Activated CD4-positive, alpha-beta T cell treated with anti-CD3 and anti-CD28 coated beads, Interleukin-2, amount 10 ng/mL, durations not matched to agents 7 days and 5 days (primary cell): Measurements from ENCODE around the gene HAND2. TPM values are rescaled to one million over a fixed set of nuclear protein-coding genes. Genes with fewer than 3 reads are reported as not detected.

Experiments used
- CTCF ChIA-PET: fragments of 350-600 bp; sonication (Branson Sonifier 250); formaldehyde crosslinking; loops from one replicate; lab custom pipeline; 2021; ENCODE audit warnings: antibody characterized with exemption; lab: Charles Lee
- POLR2A ChIA-PET: fragments of 350-600 bp; sonication (Branson Sonifier 250); formaldehyde crosslinking; loops from one replicate; lab custom pipeline; 2021; ENCODE audit warnings: antibody characterized with exemption; lab: Charles Lee
- DNase-seq: peaks from one replicate; pipeline ENCODE4 v3.0.0-alpha.2; 2020
- H3K27ac Mint-ChIP-seq: one replicate; pipeline ENCODE4 v1.8.0; 2021; ENCODE audit warnings: mild to moderate bottlenecking, moderate library complexity, mixed read lengths
- H3K27me3 Mint-ChIP-seq: one replicate; pipeline ENCODE4 v1.8.0; 2021; ENCODE audit warnings: mixed read lengths
- H3K36me3 Mint-ChIP-seq: one replicate; pipeline ENCODE4 v1.8.0; 2021; ENCODE audit warnings: low read depth, mixed read lengths
- H3K4me1 Mint-ChIP-seq: one replicate; pipeline ENCODE4 v1.8.0; 2021; ENCODE audit warnings: mixed read lengths
- H3K4me3 Mint-ChIP-seq: one replicate; pipeline ENCODE4 v1.8.0; 2021; ENCODE audit warnings: mild to moderate bottlenecking, moderate library complexity, mixed read lengths
- H3K9me3 Mint-ChIP-seq: one replicate; pipeline ENCODE4 v1.8.0; 2021; ENCODE audit warnings: mixed read lengths
- total RNA-seq, 2 experiments: library from RNA; stranded (reverse); gene quantifications; one replicate each; pipeline ENCODE4 v1.2.3, GENCODE V29; 2021

Gene HAND2
- not detected for total RNA-seq

DNA sequence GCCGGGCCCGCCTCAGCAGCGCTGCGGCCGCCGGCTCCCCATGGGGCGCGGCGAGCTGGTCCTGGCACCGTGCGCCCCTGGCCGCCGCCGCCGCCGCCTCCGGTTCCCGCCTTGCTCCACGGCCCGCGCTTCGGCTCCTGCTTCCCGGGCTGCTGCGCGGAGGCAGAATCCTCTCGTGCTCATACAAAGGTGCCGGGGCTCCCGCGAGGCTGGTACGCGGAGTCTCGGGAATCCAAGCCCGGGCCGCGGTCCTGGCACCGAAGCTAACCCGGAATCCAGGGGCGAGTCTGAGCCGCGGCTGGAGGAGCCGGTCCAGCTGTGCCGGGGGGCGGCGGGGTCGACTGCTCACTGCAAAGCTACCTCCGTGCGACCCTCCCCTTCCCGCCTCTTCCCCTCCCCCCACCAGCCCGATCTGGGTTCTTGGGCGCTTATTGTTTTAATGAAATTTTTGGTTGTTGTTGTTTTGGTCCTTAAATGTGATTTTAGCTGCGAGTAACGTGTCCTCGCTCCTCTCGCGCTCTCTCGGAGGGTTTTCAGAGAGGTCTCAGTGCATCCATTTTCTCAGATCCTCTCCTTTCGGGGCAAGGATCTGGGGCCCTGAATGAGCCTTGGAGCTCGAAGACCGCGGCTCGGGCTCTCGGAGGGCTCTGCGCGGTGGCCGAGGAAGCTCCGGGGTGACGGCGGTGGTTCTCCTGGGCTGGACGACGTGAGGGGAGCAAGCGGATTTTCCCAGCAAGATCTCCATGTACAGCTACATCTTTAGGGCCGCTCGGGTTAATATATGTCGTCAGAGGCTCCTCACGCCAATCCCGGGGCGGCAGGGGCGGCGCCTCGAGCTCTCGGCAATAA, at the start of gene HAND2:
Gene HAND2 (minus strand): TSS at position 753 of the 849 bp plus-strand sequence. CDS start 940 bp downstream, outside the sequence.
- no peak for DNase-seq
- peak within 1 kb of the TSS; percentile 55 for H3K27ac Mint-ChIP-seq
- H3K9me3 Mint-ChIP-seq, result peaks cover 5% of the 10 kb centered on the region
- peaks cover 11% of the 10 kb centered on the region for H3K4me1 Mint-ChIP-seq
- peak within 1 kb of the TSS; percentile 48 for H3K4me3 Mint-ChIP-seq
- ChIA-PET POLR2A (no interaction called here), CTCF (interaction anchor here (1.2 kb wide), 1 partner anchor 12 kb away, joined by 4 read pairs; no protein-coding TSS in a partner anchor)
- peaks cover 9% of the 10 kb centered on the region for H3K36me3 Mint-ChIP-seq
- H3K27me3 Mint-ChIP-seq, result peaks cover 86% of the 10 kb centered on the region

- DNase-seq, result no peak
These were observed 48.9 kb upstream of the HAND2 start for GRCh38 chr4:173578956-173579355.

DNA sequence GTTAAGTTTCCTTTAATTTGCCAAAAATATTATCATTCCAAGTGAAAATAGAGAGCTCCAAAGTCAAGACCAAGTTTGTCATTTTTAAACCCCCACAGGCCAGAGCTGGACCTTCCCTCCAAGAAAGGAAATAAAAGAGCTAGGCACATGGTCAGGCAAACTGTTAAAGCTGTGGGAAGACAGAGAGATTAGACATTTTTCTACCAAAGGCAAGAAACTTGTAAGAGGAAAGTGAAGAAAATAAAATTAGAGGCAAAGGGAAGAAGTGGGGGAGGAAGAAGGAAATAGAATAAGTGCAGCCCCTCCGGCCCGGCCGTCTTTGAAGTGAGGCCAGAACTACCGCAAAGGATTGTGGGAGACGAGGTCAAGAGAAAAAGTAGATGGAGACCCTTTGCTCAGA, 47.9 kb upstream of the HAND2 start:
- Mint-ChIP-seq H3K4me1 (no peaks in the 10 kb centered on the region), H3K36me3 (no peaks in the 10 kb centered on the region), H3K9me3 (no peaks in the 10 kb centered on the region), H3K4me3 (no peak overlapping the region), H3K27ac (no peak overlapping the region), H3K27me3 (peaks cover 6% of the 10 kb centered on the region)
- DNase-seq, result no peak
- POLR2A ChIA-PET, result interaction anchor here (0.6 kb wide), 1 partner anchor 1039 kb away, joined by 3 read pairs; no protein-coding TSS in a partner anchor
- CTCF ChIA-PET, result no interaction called here

More at GRCh38 chr4:173578956-173579355, 48.9 kb upstream of the HAND2 start:
- no peak overlapping the region for H3K4me3 Mint-ChIP-seq
- H3K36me3 Mint-ChIP-seq, result no peaks in the 10 kb centered on the region
- ChIA-PET CTCF (no interaction called here), POLR2A (no interaction called here)
- H3K27me3 Mint-ChIP-seq, result peaks cover 3% of the 10 kb centered on the region
- no peaks in the 10 kb centered on the region for H3K4me1 Mint-ChIP-seq
- H3K9me3 Mint-ChIP-seq, result no peaks in the 10 kb centered on the region
- no peak overlapping the region for H3K27ac Mint-ChIP-seq

DNA sequence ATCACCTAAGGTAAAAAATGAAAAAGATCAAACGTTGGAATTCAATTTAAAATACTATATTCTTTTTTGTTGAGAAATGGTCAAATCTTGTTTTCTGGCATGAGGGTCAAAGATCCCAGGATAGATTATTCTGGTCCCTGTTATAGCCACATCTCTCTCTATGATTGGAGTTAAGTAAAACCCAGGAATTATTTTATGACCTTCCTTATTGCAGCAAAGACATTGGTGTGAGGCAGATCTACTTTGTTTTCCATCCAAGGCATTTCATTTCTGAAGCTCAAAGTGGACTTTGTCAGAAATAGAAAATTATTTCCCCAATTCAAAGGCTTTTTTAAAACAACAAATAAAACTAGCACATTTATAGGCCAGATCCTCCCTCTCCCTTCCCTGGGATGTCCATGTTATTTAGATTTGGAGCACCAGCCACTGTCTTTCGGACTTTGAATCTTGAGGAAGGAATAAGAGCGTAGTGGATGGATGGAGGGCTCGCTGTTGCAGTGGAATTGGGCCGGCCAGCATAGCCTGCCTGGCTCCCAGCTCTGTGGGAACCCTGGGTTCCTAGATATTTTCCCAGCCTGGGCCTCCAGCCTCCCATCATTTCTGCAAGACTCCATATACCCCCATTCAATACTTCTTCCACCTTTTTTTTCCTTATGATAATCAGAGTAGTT, 45.6 kb upstream of the HAND2 start:
- Mint-ChIP-seq H3K27ac (no peak overlapping the region), H3K4me3 (no peak overlapping the region), H3K9me3 (no peaks in the 10 kb centered on the region), H3K4me1 (no peaks in the 10 kb centered on the region), H3K27me3 (peaks cover 5% of the 10 kb centered on the region), H3K36me3 (no peaks in the 10 kb centered on the region)
- ChIA-PET POLR2A (no interaction called here), CTCF (no interaction called here)
- no peak for DNase-seq

- no peaks in the 10 kb centered on the region for H3K9me3 Mint-ChIP-seq
- CTCF ChIA-PET, result no interaction called here
- POLR2A ChIA-PET, result no interaction called here
- H3K4me1 Mint-ChIP-seq, result no peaks in the 10 kb centered on the region
- H3K27ac Mint-ChIP-seq, result no peak overlapping the region
- no peak for DNase-seq
- H3K27me3 Mint-ChIP-seq, result peaks cover 5% of the 10 kb centered on the region
- H3K36me3 Mint-ChIP-seq, result no peaks in the 10 kb centered on the region
- no peak overlapping the region for H3K4me3 Mint-ChIP-seq
These were observed 43.7 kb upstream of the HAND2 start for GRCh38 chr4:173573725-173574124.

- ChIA-PET CTCF (no interaction called here), POLR2A (no interaction called here)
- no peak overlapping the region for H3K27ac Mint-ChIP-seq
- no peaks in the 10 kb centered on the region for H3K36me3 Mint-ChIP-seq
- H3K4me1 Mint-ChIP-seq, result no peaks in the 10 kb centered on the region
- no peak overlapping the region for H3K4me3 Mint-ChIP-seq
- no peaks in the 10 kb centered on the region for H3K9me3 Mint-ChIP-seq
- H3K27me3 Mint-ChIP-seq, result peaks cover 5% of the 10 kb centered on the region
- no peak for DNase-seq
These were observed 43.3 kb upstream of the HAND2 start for GRCh38 chr4:173573286-173573685.

DNA sequence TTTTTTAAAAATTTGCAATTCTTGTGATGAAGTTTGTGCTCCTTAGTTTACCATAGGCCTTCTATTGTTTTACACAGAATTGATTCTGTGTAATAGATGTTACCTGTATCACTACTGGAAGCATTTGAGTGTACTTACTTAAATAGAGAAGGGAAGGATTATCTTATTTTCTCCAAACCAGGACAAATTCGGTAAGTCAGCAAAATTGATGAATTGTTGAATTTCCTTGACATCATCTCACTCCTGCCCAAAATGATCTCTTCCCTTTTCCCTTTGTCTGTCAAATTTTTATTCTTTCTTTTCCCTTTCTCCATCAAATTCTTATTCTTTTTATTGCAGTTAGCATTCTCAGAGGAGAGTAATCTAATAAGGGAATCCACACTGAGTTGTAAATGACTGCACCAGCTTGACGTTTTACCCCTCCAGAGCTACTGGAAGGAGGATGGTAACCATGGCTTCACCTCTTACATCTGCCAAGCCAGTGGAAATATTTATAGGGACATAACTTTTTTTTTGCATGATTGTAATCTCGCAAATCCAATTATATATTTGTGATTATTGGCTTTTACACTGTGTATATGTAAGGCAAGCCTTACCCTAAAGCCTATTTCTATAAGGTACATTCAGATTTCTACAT, 42.6 kb upstream of the HAND2 start:
- Mint-ChIP-seq H3K36me3 (no peaks in the 10 kb centered on the region), H3K4me1 (no peaks in the 10 kb centered on the region), H3K27ac (no peak overlapping the region), H3K27me3 (peaks cover 5% of the 10 kb centered on the region), H3K4me3 (no peak overlapping the region), H3K9me3 (no peaks in the 10 kb centered on the region)
- ChIA-PET POLR2A (no interaction called here), CTCF (no interaction called here)
- no peak for DNase-seq

DNA sequence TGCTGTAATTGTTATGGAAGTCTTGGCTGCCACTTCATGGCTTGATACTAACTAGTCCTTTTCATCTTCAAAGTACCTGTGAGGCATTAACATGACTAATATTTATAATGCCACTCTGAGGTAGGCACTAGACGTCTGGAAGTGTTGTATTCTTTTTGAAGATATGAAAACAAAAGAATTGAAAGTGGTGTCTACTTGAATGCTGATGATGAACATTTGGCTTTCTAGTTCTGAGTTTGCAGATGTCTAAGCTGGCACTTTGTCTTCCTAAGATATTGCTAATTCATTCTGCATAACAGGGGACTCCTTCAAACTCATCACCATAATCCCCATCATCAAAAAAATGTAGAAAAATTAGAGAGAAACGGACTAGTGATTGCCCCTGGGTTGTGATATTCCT, 41.6 kb upstream of the HAND2 start:
- ChIA-PET POLR2A (no interaction called here), CTCF (no interaction called here)
- Mint-ChIP-seq H3K27me3 (peaks cover 5% of the 10 kb centered on the region), H3K4me1 (no peaks in the 10 kb centered on the region), H3K36me3 (no peaks in the 10 kb centered on the region), H3K9me3 (no peaks in the 10 kb centered on the region), H3K4me3 (no peak overlapping the region), H3K27ac (no peak overlapping the region)
- no peak for DNase-seq

GRCh38 chr4:173565281-173565680, 35.3 kb upstream of the HAND2 start:
- DNase-seq, result no peak

GRCh38 chr4:173564461-173564860, 34.4 kb upstream of the HAND2 start:
- Mint-ChIP-seq H3K9me3 (no peaks in the 10 kb centered on the region), H3K36me3 (no peaks in the 10 kb centered on the region), H3K4me3 (no peak overlapping the region), H3K27ac (no peak overlapping the region), H3K4me1 (no peaks in the 10 kb centered on the region), H3K27me3 (no peaks in the 10 kb centered on the region)
- ChIA-PET POLR2A (no interaction called here), CTCF (no interaction called here)
- DNase-seq, result no peak

More at GRCh38 chr4:173565281-173565680, 35.3 kb upstream of the HAND2 start:
- Mint-ChIP-seq H3K4me3 (no peak overlapping the region), H3K4me1 (no peaks in the 10 kb centered on the region), H3K27ac (no peak overlapping the region), H3K27me3 (no peaks in the 10 kb centered on the region), H3K9me3 (no peaks in the 10 kb centered on the region), H3K36me3 (no peaks in the 10 kb centered on the region)
- CTCF ChIA-PET, result no interaction called here
- POLR2A ChIA-PET, result no interaction called here

GRCh38 chr4:173560896-173561295, 30.9 kb upstream of the HAND2 start:
- Mint-ChIP-seq H3K4me1 (no peaks in the 10 kb centered on the region), H3K9me3 (no peaks in the 10 kb centered on the region), H3K27ac (no peak overlapping the region), H3K4me3 (no peak overlapping the region), H3K27me3 (no peaks in the 10 kb centered on the region), H3K36me3 (no peaks in the 10 kb centered on the region)
- no peak for DNase-seq
- CTCF ChIA-PET, result interaction anchor here (0.6 kb wide), 1 partner anchor 348 kb away, joined by 5 read pairs; no protein-coding TSS in a partner anchor
- POLR2A ChIA-PET, result no interaction called here

DNA sequence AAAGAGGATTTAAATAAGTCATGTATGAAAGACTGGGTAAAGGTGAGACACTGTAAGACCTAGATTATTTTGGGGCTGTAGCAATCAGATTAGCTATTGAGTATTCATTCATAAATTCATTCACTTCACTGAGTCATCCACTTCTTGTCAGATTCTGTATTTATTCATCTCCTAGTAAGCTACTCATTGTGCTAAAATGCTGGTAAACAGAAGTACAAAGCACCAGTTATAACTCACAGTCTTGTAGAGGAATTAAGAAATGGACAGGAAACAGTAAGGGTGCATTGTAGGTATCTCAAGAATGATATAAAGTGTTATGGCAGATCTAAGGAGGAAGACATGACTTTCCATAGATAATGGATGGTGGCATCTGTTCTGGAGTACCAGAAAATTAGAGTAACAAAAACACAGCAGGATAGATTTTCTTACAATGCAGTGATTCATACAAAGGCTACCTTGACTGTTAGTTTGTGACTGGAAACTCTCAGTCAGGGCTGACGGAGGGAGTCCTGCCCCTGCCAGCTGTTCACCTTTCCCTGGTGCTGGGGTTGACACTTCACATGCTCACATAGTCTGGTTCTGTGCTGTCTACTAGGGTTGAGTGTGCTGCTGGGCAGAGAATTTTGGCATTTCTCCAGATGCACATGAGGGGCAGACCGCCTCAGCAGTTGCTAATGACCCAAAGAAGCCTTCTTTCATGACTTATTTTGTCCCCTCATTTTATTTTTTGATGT, 26.5 kb upstream of the HAND2 start:
- Mint-ChIP-seq H3K36me3 (no peaks in the 10 kb centered on the region), H3K27me3 (peaks cover 5% of the 10 kb centered on the region), H3K9me3 (no peaks in the 10 kb centered on the region), H3K27ac (no peak overlapping the region), H3K4me3 (no peak overlapping the region), H3K4me1 (no peaks in the 10 kb centered on the region)
- ChIA-PET CTCF (no interaction called here), POLR2A (no interaction called here)
- no peak for DNase-seq
